DOHH2 (cell line): ENCODE measurements around the gene SLC12A8.

ENCODE experiments used
- H3F3A ChIP-seq: fragments of 200-600 bp; sonication (generic), shearing (Covaris generic); 2 replicates; pipeline ENCODE4 v1.6.0; 2016; ENCODE audit warnings: antibody characterized with exemption, mild to moderate bottlenecking; ENCODE audit not compliant: control insufficient read depth, insufficient read depth
- H3K27ac ChIP-seq: fragments of 200-600 bp; sonication (generic); 2 replicates; pipeline ENCODE4 v1.5.1; 2014; ENCODE audit warnings: low read depth, mild to moderate bottlenecking, low read length, moderate library complexity
- H3K27me3 ChIP-seq: fragments of 200-600 bp; sonication (generic); 2 replicates; pipeline ENCODE4 v1.6.1; 2014; ENCODE audit warnings: mild to moderate bottlenecking, low read length, mixed read lengths; ENCODE audit not compliant: control insufficient read depth
- H3K36me3 ChIP-seq: fragments of 200-600 bp; sonication (generic); 2 replicates; pipeline ENCODE4 v1.6.1; 2014; ENCODE audit warnings: mild to moderate bottlenecking, low read length, moderate library complexity, mixed read lengths; ENCODE audit not compliant: control insufficient read depth
- H3K4me1 ChIP-seq: fragments of 200-600 bp; sonication (generic); 2 replicates; pipeline ENCODE4 v1.6.1; 2014; ENCODE audit warnings: mild to moderate bottlenecking, low read length, mixed read lengths; ENCODE audit not compliant: control insufficient read depth
- H3K4me2 ChIP-seq: fragments of 200-600 bp; sonication (generic); 2 replicates; pipeline ENCODE4 v1.6.0; 2014; ENCODE audit warnings: mild to moderate bottlenecking, low read length, moderate library complexity
- H3K4me3 ChIP-seq: fragments of 200-600 bp; sonication (generic); 2 replicates; pipeline ENCODE4 v1.5.1; 2014; ENCODE audit warnings: mild to moderate bottlenecking, low read length, mixed read lengths
- H3K79me2 ChIP-seq: fragments of 200-600 bp; sonication (generic); 2 replicates; pipeline ENCODE4 v1.6.1; 2014; ENCODE audit warnings: mild to moderate bottlenecking, low read length, mixed read lengths; ENCODE audit not compliant: control insufficient read depth
- H3K9me2 ChIP-seq: fragments of 200-600 bp; sonication (generic); replicated peaks from 2 replicates; pipeline ENCODE4 v1.6.1; 2014; ENCODE audit warnings: mild to moderate bottlenecking, low read length, mixed read lengths; ENCODE audit not compliant: control insufficient read depth
- H3K9me3 ChIP-seq: fragments of 200-600 bp; sonication (generic); 2 replicates; pipeline ENCODE4 v1.6.1; 2014; ENCODE audit warnings: antibody characterized with exemption, low read length, mixed read lengths; ENCODE audit not compliant: control insufficient read depth, insufficient read depth
- H4K20me1 ChIP-seq: fragments of 200-600 bp; sonication (generic); 2 replicates; pipeline ENCODE4 v1.6.0; 2014; ENCODE audit warnings: low read depth, mild to moderate bottlenecking, antibody characterized with exemption, low read length, moderate library complexity; ENCODE audit not compliant: control insufficient read depth, insufficient read depth
- EZH2phosphoT487 ChIP-seq: fragments of 200-600 bp; sonication (generic); IDR thresholded peaks from 2 replicates; pipeline ENCODE4 v1.6.1; 2017; ENCODE audit warnings: borderline replicate concordance, mild to moderate bottlenecking, antibody characterized with exemption, low read length, moderate library complexity, mixed read lengths
- TF ChIP-seq, protein P1 (sequence below): fragments of 200-600 bp; sonication (generic); IDR thresholded peaks from one replicate; pipeline ENCODE4 v1.5.1; 2014; ENCODE audit warnings: antibody characterized with exemption, mild to moderate bottlenecking, low read depth, low read length; ENCODE audit not compliant: poor library complexity, severe bottlenecking

Gene SLC12A8

DNA sequence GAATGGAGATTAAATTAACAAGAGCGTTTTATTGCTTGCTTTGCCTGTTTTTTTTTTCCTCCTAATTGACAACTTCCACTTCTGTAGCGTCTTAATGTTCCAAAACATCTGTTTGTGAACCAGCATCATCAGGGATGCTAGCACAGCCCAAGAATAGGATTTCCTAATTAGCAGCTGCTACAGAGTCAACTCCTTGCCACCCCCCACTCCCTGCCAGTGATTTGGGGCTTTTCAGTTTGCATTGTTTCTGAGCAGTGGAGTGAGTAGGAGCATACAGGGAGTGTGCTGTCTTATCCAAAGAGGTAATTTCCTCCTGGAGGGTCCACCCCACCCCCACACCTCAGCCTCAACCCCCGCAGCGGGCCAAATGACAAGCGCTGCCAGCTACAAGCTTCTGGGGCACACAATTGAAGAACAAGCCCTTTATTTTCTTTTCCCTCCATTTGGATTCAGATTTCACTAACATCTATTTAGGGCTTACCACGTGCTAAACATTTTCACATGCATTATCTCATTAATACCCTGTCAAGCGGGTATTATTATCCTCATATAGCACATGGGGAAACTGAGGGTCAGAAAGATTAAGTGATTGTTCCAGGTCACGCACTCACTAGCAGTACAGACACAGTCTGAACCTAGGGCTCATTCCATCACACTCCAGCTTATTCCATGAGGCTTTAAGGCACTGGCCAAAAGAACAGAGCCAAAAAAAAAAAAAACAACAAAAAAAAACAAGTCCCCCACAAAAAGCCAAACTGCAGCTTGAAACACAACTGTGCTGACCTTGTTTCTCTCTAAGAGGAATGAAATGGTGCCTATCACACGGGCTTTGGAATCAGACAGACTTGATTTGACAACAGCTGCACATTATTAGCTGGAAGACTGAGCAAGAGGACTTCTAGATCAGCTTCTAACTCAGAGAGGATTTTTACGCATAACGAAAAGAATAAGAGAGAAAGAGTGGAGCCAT lies 173.1 kb downstream of the SLC12A8 start:
- Histone ChIP-seq H3K79me2 (no peaks in the 10 kb centered on the region), H3K27ac (no peak overlapping the region)
- TF ChIP-seq, protein P1, sequence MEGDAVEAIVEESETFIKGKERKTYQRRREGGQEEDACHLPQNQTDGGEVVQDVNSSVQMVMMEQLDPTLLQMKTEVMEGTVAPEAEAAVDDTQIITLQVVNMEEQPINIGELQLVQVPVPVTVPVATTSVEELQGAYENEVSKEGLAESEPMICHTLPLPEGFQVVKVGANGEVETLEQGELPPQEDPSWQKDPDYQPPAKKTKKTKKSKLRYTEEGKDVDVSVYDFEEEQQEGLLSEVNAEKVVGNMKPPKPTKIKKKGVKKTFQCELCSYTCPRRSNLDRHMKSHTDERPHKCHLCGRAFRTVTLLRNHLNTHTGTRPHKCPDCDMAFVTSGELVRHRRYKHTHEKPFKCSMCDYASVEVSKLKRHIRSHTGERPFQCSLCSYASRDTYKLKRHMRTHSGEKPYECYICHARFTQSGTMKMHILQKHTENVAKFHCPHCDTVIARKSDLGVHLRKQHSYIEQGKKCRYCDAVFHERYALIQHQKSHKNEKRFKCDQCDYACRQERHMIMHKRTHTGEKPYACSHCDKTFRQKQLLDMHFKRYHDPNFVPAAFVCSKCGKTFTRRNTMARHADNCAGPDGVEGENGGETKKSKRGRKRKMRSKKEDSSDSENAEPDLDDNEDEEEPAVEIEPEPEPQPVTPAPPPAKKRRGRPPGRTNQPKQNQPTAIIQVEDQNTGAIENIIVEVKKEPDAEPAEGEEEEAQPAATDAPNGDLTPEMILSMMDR: no peak
- no peak for TF ChIP-seq EZH2phosphoT487

DNA sequence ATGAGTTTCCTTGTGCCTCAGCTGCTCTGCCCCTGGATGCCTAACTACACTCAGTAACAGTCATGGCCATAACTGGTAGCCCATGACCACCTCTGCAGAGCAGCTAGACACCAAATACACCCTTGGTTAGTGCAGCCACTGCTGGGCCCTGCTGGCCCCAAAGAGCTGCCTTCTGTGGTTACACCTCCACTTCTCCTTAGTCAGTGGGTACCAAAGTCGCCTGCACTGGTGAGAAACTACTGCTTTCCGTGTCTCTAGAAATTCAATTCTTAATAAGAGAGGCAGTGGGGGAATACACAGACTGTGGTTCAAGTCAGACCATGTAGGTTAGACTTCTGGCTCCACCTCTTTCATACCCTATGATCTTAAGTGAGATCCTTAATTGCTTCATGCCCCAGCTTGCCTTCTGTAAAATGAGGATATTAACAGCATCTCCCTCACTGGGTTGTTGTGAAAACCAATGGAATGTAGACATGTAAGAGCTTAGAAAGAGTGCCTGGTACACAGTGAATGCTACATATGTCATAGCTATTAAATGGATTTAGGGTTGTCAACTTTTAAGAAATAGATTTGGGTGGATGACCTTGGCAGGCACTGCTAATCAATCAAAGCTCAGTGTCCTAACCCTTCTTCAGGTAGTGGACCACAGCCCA lies 174.9 kb downstream of the SLC12A8 start:
- Histone ChIP-seq H3K9me3 (no peaks in the 10 kb centered on the region), H3K27ac (no peak overlapping the region), H4K20me1 (no peaks in the 10 kb centered on the region), H3K4me2 (no peak overlapping the region), H3K4me3 (no peak overlapping the region), H3K36me3 (no peaks in the 10 kb centered on the region), H3F3A (no peaks in the 10 kb centered on the region), H3K27me3 (peaks cover 5% of the 10 kb centered on the region; the same call in 1 of the 2 replicates), H3K79me2 (no peaks in the 10 kb centered on the region), H3K9me2 (no peaks in the 10 kb centered on the region), H3K4me1 (no peaks in the 10 kb centered on the region)
- TF ChIP-seq, protein P1: no peak
- no peak for TF ChIP-seq EZH2phosphoT487

More for the DNA sequence above, 173.1 kb downstream of the SLC12A8 start:
- no peaks in the 10 kb centered on the region for H3K9me2 ChIP-seq
- no peak overlapping the region for H3K4me3 ChIP-seq
- H3K4me1 ChIP-seq: no peaks in the 10 kb centered on the region
- H3F3A ChIP-seq: no peaks in the 10 kb centered on the region
- no peaks in the 10 kb centered on the region for H4K20me1 ChIP-seq
- H3K9me3 ChIP-seq: no peaks in the 10 kb centered on the region
- no peak overlapping the region for H3K4me2 ChIP-seq
- H3K36me3 ChIP-seq: no peaks in the 10 kb centered on the region
- peaks cover 5% of the 10 kb centered on the region; the same call in 1 of the 2 replicates for H3K27me3 ChIP-seq

DNA sequence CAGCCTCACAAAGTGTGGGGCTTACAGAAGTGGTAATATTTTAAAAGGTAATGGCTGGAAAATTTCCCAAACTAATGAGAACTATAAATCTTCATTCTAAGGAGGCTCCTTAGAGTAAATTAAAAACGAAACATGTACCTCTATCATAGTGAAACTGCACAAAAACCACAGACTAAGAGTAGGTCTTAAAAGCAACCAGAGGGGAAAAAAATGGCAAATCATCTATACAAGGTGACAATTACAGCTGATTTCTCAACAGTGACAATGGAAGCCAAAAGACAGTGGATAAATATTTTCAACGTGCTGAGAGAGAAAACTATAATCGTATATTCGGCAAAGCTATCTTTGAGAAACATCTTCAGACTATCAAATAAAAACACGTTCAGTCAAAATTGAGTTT lies 177.3 kb downstream of the SLC12A8 start:
- peaks cover 5% of the 10 kb centered on the region; the same call in 1 of the 2 replicates for H3K27me3 ChIP-seq
- H3K4me1 ChIP-seq: no peaks in the 10 kb centered on the region
- no peak overlapping the region for H3K27ac ChIP-seq
- no peaks in the 10 kb centered on the region for H3K9me3 ChIP-seq
- H3F3A ChIP-seq: no peaks in the 10 kb centered on the region
- H3K4me2 ChIP-seq: no peak overlapping the region
- no peaks in the 10 kb centered on the region for H3K36me3 ChIP-seq
- TF ChIP-seq EZH2phosphoT487: no peak
- TF ChIP-seq, protein P1: no peak
- H3K79me2 ChIP-seq: no peaks in the 10 kb centered on the region
- no peaks in the 10 kb centered on the region for H4K20me1 ChIP-seq
- H3K9me2 ChIP-seq: no peaks in the 10 kb centered on the region
- no peak overlapping the region for H3K4me3 ChIP-seq
